IPS-NIHi11 (cell line): Measurements from ENCODE around the gene FGFRL1.

ENCODE experiments used
- DNase-seq: peaks from one replicate; pipeline ENCODE4 v3.0.0; 2012; ENCODE audit warnings: mixed read lengths, low spot score

FGFRL1 gene

DNA sequence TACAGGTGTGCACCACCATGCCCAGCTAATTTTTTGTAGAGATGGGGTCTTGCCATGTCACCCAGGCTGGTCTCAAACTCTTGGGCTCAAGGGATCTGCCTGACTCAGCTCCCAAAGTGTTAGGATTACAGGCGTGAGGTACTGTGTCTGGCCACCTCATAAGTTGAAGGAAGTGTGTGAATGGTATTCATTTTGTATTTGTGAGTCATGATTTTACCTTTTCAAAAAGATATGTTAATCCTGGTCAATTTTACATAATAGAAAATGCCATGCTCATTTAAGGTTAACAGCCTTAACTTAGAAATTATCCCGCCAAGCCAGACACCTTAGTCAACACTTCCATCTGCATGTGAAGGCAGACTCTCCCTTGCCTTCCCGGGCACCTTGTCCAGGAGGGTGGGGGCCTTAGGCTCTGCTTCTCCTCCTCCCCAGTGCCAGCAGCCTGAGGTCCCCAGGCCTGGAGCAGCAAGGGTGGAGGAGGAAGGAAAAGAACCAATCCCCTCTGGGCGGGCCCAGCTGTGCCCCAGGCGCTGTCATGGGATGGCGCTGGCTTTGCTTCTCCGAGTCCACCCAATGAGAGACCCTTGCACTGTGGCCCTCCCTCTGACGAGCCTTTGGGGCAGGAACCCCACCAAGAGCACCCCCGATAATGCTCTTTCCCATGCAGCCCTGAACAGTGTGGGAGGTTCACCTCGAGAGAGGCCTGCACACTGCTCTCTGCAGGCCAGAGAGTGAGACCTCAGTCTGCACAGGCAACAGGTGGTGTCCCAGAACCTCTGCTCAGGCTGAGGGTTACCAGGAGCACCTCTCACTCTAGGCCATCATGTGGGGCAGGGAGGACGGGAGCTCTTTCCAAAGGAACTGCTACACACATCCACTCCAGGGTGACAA is 64.6 kb downstream of the FGFRL1 start:
- no peak for DNase-seq
